SJCRH30 (cell line): Measurements from ENCODE around the gene SERPIND1. TPM values are rescaled to one million over a fixed set of nuclear protein-coding genes. Genes with fewer than 3 reads are reported as not detected.

Source experiments
- DNase-seq, 2 experiments: peaks; one replicate each; pipeline ENCODE4 v3.0.0-alpha.2; 2015 to 2020
- H3K27ac ChIP-seq: fragments of 250-450 bp; sonication (Bioruptor Pico); 2 replicates; pipeline ENCODE4 v1.5.1; 2020; ENCODE audit warnings: mild to moderate bottlenecking, moderate library complexity
- H3K27me3 ChIP-seq: fragments of 250-450 bp; sonication (Bioruptor Pico); 2 replicates; pipeline ENCODE4 v1.5.1; 2020; ENCODE audit warnings: mild to moderate bottlenecking, moderate library complexity
- H3K36me3 ChIP-seq: fragments of 250-450 bp; sonication (Bioruptor Pico); 2 replicates; pipeline ENCODE4 v1.5.1; 2020; ENCODE audit warnings: mild to moderate bottlenecking, moderate library complexity
- H3K4me1 ChIP-seq: fragments of 250-450 bp; sonication (Bioruptor Pico); 2 replicates; pipeline ENCODE4 v1.5.1; 2020; ENCODE audit warnings: mild to moderate bottlenecking, moderate library complexity
- H3K4me3 ChIP-seq: fragments of 250-450 bp; sonication (Bioruptor Pico); 2 replicates; pipeline ENCODE4 v1.5.1; 2020; ENCODE audit warnings: mild to moderate bottlenecking, moderate library complexity
- H3K9me3 ChIP-seq: fragments of 250-450 bp; sonication (Bioruptor Pico); replicated peaks from 2 replicates; pipeline ENCODE4 v1.5.1; 2020; ENCODE audit warnings: mild to moderate bottlenecking, moderate library complexity
- total RNA-seq: library from RNA; depleted of rRNA; stranded (reverse); fragments of >200 nt; shearing (Covaris generic); gene quantifications from 2 replicates; pipeline ENCODE4 v1.2.3, GENCODE V29; 2014

SERPIND1 gene
- total RNA-seq, 1 experiment from 2014 or later: 0.04 TPM

DNA sequence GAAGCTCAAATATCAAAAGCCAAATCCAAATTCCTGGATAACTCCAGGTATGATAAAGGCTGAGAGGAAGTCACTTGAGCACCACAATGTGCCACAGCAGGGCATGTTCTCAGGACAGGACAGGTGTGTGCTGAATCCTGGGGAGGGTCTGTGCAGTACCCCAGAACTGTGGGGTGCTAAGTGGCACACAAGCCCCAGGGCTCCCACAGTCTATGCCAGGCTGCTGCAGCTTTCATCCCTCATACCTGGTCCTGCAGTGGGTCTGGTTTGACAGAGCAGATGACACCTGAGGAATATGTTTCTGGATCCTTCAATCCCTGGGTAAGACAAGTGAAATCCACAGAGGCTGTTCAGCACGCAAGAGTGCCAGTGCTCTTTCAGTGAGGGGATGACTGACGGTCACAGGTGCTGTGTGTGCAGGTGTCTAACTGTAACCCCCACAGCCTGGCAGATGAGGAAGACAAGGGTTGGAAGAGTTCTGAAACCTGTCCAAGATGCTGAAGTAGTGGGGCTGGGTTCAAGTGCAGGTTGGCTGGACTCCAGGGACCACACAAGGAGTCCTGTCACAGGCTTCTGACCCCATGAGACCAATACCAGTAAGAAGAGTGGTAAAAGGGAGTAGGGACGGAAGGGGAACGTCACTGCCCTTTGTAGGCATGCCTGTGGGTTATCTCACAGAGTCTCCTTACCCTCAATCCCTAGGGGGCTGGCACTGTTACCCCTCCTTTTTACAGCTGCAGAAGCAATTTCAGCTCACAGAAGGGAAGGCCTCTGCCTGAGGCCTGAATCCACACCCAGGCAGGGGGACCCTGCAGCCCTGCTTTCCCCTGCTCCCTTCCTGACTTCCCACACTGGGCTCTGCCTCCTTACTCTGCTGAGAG, 14.1 kb downstream of the SERPIND1 start:
- Histone ChIP-seq H3K4me1 (peaks cover 51% of the 10 kb centered on the region), H3K27ac (peak overlapping the region; percentile 58), H3K36me3 (no peaks in the 10 kb centered on the region), H3K27me3 (no peaks in the 10 kb centered on the region), H3K9me3 (no peaks in the 10 kb centered on the region), H3K4me3 (no peak overlapping the region)
- DNase-seq: peak; percentile 85 to 92

DNA sequence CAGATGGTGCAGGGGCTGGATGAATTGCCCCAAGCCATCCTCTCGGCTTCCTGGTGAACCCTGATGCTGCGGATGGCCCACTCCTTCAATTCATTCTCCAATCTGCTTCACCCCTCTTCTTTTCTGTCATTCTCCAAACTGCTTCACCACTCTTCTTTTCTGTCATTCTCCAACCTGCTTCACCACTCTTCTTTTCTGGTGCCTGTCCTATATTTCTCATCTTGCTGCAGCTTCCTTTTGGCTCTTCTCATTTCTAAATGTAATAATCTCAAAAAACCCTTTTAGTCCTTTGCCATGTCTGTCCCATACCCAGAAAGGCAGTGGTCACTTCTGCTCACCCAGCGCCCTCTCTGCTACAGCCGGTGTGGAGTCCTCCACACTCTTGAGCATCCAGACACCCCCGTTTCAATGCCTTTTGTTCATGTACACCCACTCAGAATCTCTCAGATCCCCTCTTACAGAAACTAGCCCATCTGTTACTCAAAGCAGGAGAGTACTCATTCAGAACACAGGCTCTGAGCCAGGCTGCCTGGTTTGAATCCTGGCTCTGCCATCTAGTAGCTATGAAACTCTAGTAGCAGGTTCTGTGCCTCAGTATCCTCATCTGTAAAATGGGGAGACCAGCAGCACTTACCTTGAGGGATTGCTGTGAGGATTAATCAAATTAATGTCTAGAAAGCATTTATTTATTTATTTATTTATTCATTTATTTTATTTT, 14.9 kb downstream of the SERPIND1 start:
- Histone ChIP-seq H3K27me3 (no peaks in the 10 kb centered on the region), H3K36me3 (no peaks in the 10 kb centered on the region), H3K4me1 (peaks cover 59% of the 10 kb centered on the region), H3K4me3 (no peak overlapping the region), H3K27ac (peak overlapping the region; percentile 58; the same call in 1 of the 2 replicates), H3K9me3 (no peaks in the 10 kb centered on the region)
- DNase-seq: no peak

DNA sequence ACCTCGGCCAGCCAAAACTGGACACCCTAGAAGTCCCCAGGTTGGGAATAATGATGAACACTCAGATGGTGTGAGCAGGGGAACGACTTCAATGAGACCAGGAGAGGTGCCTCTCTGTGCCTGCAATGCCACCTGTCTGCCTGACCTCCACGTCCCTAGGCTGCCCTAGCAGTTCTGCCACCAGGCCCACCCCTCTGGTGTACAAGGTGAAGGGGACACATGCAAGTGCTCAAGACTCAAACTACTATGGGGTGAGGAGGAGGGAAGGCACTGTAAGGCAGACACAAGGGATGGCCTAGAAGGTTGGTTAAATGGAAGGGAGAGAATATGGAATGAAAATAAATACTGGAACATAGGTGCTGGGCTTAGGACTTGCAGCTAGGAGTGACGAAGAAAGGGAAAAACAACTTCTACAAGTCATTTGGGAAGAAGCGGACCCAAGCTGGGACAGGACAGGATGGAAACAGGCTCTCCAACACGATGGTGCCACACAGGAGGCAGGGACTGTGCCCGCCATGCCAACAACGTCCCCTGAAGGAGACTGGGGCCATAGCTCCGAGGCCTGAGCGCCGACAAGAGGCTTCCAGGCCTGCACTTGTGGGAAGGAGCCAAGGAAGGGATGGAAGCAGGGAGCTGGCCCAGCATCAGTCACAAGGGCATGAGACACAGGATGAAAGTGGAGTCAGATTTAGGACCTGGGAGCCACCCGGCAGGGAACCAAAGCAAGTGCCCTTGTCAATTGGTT, 18.5 kb downstream of the SERPIND1 start:
- Histone ChIP-seq H3K27ac (no peak overlapping the region), H3K36me3 (peaks cover 5% of the 10 kb centered on the region), H3K4me3 (no peak overlapping the region), H3K4me1 (peaks cover 63% of the 10 kb centered on the region), H3K27me3 (no peaks in the 10 kb centered on the region), H3K9me3 (no peaks in the 10 kb centered on the region)
- DNase-seq: no peak

DNA sequence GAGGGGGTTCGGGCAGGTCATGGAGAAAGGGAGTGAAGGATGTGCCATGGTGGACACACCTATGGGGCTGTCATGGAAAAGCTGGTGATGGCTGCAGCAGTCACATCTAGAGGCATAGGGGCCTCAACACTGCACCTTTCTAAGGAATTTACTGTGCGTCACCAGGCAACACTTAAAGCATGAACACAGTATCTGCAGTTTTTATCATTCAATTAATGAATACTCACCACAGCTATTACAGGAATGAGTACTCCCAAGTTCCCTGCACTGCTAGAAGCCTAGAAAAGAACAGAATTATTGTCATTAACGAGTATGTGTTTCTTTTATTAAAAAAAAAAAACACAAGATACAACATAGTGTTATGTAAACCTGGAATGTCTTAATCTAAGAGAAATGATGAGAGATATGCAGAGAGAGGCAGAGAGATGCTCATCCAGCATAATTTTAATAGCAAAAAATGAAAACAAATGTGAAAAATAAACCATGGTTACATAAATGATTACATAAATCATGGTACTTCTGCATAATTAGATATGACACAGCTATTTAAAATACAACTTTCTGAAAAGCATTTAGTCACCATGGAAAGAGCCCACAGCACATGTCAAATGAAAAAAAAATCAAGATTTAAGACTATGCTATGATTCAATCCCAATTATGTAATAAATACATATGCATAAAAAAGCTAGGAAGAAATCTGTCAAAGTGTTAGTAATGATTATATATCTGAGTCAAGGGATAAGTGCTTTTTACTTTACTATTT, 19.2 kb downstream of the SERPIND1 start:
- Histone ChIP-seq H3K27ac (peak overlapping the region; percentile 69; the same call in 1 of the 2 replicates), H3K4me1 (peaks cover 56% of the 10 kb centered on the region), H3K4me3 (no peak overlapping the region), H3K36me3 (peaks cover 10% of the 10 kb centered on the region), H3K9me3 (no peaks in the 10 kb centered on the region), H3K27me3 (no peaks in the 10 kb centered on the region)
- no peak for DNase-seq

DNA sequence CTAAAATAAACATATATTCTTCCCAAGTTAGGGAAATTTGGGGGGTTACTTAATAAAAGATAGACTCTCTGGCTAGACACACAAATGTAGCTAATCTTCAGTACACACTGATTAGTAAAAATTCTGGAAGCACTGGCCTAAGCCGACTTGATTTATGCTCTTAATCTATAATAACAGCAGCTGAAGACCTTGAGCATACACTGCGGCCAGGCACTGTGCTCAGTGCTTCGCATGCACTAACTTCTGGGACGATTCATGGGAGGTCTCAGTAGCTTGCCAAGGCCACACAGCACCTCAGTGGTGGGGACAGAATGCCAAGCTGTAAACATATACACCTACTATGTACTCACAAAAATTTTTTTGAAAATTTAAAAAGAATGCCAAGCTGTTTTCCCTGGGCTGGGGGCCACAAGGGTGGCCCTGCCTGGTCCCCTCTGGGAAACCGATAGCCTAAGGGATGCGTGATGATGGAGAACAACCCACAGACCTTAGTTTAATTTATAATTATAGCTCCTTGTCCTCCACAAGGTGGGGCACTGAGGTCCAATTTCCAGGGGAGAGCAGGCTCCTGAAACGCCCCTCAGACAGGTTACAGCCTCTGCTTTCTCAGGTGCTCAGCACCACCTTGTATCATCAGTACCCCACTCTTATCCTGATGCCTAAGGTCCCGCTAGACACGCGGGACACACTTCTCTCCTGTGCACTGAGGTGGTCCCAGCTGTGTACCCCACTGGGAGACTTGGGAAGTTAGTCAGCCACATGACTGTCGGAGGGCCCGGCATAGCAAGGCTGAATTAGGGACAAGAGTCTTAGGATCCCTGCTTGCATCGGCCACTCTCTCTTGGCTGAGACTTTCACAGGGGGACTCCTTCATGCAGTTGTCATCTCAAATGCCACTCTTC, 20.1 kb downstream of the SERPIND1 start:
- Histone ChIP-seq H3K4me1 (peaks cover 47% of the 10 kb centered on the region), H3K4me3 (no peak overlapping the region), H3K27ac (peak overlapping the region; percentile 69), H3K9me3 (no peaks in the 10 kb centered on the region), H3K36me3 (peaks cover 19% of the 10 kb centered on the region), H3K27me3 (no peaks in the 10 kb centered on the region)
- peak; percentile 78 to 84 for DNase-seq

DNA sequence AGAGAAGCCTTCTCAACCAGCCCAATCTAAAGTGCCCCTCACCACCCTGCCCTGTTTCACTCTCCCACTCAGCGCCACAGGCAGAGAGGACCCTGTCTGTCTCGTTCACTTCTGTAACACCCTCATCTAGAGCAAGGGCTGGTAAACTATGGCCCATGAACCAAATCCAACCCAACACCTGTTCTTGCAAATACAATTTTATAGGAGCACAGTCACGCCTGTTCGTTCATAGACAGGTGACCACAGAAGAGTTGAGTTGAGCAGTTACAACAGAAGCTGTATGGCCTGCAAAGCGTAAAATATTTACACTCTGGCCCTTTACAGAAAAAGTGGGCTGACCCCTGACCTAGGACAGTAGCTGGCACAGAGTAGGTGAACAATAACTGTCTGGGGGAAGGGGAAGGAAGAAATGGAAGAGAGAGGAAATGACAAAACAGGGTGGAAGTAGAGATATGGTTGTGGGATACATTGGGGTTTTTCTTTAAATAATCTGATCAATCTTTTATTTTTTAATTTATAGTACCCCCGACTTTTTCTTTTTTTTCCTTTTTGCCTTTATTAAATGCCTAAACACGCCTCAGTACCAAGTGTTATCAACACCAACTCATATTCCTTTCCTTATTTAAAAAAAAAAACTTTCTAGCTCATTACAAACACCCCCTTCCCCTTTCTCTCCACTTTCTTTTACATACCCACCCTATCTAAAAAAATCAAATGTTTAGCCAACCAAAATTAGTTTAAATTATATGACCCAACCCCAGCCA, 20.9 kb downstream of the SERPIND1 start:
- Histone ChIP-seq H3K27me3 (no peaks in the 10 kb centered on the region), H3K9me3 (no peaks in the 10 kb centered on the region), H3K27ac (peak overlapping the region; percentile 69), H3K4me1 (peaks cover 39% of the 10 kb centered on the region), H3K4me3 (no peak overlapping the region), H3K36me3 (peaks cover 26% of the 10 kb centered on the region)
- DNase-seq: peak; percentile 52 to 74

DNA sequence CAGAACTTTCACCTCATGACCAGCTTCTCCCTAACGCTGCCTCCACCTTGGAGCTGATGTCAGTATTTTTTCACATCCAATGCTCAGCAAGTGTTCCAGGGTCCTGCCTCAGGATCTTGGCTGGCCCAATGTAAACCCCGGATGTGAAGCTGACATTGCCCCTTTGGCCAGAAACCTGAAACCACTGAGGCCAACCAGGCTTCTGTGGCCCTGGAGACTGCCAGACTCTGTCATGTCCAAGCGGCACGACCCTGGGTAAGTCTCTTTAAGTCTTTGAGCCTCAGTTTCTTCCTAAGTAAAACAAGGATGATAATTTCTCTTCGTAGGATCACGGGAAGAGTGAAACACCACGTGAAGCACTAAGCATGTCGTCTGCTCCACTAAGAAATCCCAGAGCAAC, 22.8 kb downstream of the SERPIND1 start:
- H3K36me3 ChIP-seq: peaks cover 33% of the 10 kb centered on the region
- H3K4me1 ChIP-seq: peaks cover 29% of the 10 kb centered on the region
- no peak for DNase-seq
- no peaks in the 10 kb centered on the region for H3K9me3 ChIP-seq
- no peaks in the 10 kb centered on the region for H3K27me3 ChIP-seq
- no peak overlapping the region for H3K4me3 ChIP-seq
- no peak overlapping the region for H3K27ac ChIP-seq

DNA sequence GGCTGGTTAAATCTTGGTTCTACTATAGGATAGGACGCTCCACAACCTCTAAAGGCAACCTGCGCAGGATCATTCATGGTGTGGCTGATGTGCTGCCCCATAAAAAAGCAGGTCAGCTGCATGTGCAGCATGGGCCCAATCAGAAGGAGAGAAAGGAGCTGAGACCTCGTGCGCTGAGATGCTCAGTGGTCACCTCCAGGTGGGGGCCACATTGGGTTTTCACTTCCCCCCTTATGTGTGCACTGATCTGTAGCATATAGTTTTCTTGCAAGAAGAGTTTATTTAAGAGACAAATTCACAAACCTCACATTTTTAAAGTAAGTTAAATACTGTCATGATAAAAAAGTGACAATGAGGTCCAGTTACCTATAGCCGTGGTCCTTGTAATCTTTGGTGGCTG, 24.3 kb downstream of the SERPIND1 start:
- no peaks in the 10 kb centered on the region for H3K27me3 ChIP-seq
- no peaks in the 10 kb centered on the region for H3K9me3 ChIP-seq
- H3K4me3 ChIP-seq: no peak overlapping the region
- peaks cover 25% of the 10 kb centered on the region for H3K4me1 ChIP-seq
- no peak overlapping the region for H3K27ac ChIP-seq
- DNase-seq: no peak
- H3K36me3 ChIP-seq: peaks cover 42% of the 10 kb centered on the region

DNA sequence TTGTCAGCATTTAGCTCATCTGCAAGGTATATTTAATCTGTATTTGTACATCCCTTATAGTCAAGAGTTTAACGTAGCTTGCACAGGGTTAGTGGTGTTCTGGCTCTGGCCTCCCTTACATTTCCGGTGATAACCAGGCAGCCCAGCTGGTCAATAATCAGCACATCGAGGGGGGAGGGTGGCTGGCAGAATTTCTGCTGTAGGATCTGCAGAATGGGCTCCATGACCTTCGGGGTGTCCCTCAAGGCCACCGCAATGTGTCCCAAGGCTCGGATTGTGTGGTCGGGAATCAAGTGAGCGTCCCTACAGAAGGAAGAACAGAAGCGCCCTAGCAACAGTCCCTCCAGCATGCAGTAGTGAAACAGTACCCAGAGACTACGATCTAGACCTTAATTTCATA, 25.1 kb downstream of the SERPIND1 start:
- Histone ChIP-seq H3K27ac (no peak overlapping the region), H3K27me3 (no peaks in the 10 kb centered on the region), H3K36me3 (peaks cover 48% of the 10 kb centered on the region), H3K4me3 (no peak overlapping the region), H3K4me1 (peaks cover 17% of the 10 kb centered on the region), H3K9me3 (no peaks in the 10 kb centered on the region)
- no peak for DNase-seq

DNA sequence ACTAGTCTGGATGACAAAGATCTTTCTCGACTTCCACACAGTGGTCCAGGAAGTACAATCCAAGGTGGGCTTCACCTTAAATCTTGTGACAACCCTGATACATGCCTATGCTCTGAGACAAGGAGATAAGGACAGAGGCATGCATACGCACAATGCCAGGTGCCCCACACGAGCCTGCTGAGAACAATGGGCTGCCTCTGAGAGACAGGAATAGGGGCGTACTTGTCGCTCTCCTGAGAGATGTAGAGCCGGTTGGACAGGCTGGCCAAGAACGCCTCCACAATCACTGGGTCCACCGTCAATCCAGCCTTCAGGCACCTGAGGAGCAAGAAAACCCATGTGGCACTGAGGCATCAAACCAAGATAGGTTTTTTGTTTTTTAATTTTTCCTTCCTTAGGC, 25.5 kb downstream of the SERPIND1 start:
- Histone ChIP-seq H3K27me3 (no peaks in the 10 kb centered on the region), H3K4me3 (no peak overlapping the region), H3K4me1 (peaks cover 12% of the 10 kb centered on the region), H3K27ac (no peak overlapping the region), H3K9me3 (no peaks in the 10 kb centered on the region), H3K36me3 (peaks cover 51% of the 10 kb centered on the region)
- DNase-seq: no peak

DNA sequence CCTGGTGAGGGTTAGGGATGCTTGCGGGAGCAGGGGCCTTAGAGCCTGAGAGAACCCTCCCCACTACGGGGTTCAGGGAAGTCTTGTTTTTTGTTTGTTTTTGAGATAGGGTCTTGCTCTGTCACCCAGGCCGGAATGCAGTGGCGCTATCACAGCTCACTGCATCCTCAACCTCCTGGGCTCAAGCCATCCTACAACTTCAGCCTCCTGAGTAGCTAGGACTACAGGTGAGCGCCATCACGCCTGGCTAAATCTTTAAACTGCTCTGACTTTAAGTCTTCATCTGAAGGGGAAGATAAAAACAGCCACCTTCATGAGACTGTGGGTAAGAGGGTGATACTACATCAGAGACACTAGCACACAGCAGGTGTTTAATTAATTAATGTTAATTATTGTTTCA, 28.5 kb downstream of the SERPIND1 start:
- Histone ChIP-seq H3K4me3 (no peak overlapping the region), H3K36me3 (peaks cover 65% of the 10 kb centered on the region), H3K27ac (no peak overlapping the region), H3K4me1 (no peaks in the 10 kb centered on the region), H3K9me3 (no peaks in the 10 kb centered on the region), H3K27me3 (no peaks in the 10 kb centered on the region)
- no peak for DNase-seq

DNA sequence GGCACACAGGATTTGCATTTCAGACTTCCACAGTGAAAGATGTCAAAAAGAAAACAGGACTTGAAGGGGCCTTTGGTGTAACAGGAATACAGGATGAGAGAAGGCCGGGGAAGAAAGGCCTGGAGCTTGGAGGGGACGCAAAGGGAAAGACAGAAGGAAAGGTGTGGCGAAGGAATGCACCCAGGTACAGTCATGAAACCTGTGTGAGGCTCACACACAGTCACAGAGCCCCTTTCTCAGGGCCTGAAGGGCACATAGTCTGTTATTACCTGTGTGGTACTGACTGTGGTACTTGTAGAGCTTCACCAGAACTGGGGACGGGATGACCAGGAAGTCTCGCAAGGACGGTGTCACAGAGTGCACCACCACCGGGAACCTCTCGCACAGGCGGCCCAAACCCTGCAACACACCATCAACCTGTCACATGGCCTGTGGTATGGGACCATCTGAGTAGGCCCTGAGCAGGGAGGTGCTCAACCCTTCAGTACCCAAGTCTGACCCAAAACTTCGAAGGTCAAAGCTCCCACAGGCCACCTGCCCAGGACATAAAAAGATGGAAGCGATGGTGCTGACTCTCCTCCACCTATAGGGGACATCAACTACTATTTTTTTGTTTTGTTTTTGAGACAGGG, 29.1 kb downstream of the SERPIND1 start:
- Histone ChIP-seq H3K27me3 (no peaks in the 10 kb centered on the region), H3K4me1 (0 out of 2 replicates have a peak, but pooled peaks cover 2% of the 10 kb centered on the region), H3K9me3 (no peaks in the 10 kb centered on the region), H3K27ac (no peak overlapping the region), H3K4me3 (no peak overlapping the region), H3K36me3 (peaks cover 61% of the 10 kb centered on the region)
- DNase-seq: no peak
